ENCODE measurements around the gene TOR1AIP1. TPM values are rescaled to one million over a fixed set of nuclear protein-coding genes. Genes with fewer than 3 reads are reported as not detected.
"Not testable (repeated sequence)": the region's sequence is repeated elsewhere in the genome, so short reads cannot be mapped to it uniquely, and the experiment has no call there.

Gene TOR1AIP1
- total RNA-seq, 1 donor from 2014 or later, result 21.6 TPM

DNA sequence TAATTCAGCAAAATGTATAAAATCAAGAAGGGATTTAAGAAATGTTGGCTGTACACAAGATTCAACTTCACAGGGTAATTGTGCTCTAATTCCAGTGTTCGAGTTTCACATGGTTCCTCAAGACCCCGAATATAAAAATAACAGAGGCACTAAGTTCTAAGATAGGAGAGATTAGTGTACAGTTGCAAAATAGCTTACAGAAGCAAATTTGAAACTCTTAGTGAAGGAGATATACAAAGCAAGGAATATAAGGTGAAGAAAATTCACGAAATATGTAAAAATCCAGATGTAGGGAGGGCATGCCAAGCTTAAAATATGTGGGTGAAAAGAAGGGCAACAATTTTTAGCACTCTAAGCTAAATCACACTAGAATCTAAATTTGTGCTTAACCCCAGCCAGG is 33.9 kb upstream of the TOR1AIP1 start:
- TF ChIP-seq, protein P1, sequence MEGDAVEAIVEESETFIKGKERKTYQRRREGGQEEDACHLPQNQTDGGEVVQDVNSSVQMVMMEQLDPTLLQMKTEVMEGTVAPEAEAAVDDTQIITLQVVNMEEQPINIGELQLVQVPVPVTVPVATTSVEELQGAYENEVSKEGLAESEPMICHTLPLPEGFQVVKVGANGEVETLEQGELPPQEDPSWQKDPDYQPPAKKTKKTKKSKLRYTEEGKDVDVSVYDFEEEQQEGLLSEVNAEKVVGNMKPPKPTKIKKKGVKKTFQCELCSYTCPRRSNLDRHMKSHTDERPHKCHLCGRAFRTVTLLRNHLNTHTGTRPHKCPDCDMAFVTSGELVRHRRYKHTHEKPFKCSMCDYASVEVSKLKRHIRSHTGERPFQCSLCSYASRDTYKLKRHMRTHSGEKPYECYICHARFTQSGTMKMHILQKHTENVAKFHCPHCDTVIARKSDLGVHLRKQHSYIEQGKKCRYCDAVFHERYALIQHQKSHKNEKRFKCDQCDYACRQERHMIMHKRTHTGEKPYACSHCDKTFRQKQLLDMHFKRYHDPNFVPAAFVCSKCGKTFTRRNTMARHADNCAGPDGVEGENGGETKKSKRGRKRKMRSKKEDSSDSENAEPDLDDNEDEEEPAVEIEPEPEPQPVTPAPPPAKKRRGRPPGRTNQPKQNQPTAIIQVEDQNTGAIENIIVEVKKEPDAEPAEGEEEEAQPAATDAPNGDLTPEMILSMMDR (IDR thresholded peaks at IDR 0.05), result no peak
- TF ChIP-seq EZH2 (IDR thresholded peaks at IDR 0.05), result no peak
- TF ChIP-seq EZH2phosphoT487 (IDR thresholded peaks at IDR 0.05), result no peak
- H3K27me3 Mint-ChIP-seq (ENCODE audit: insufficient read depth, low read depth), result no peaks in the 10 kb centered on the region
- no peaks in the 10 kb centered on the region for H3K79me2 ChIP-seq (ENCODE audit: low read depth)
- no peaks in the 10 kb centered on the region for H3K4me1 Mint-ChIP-seq
- no peaks in the 10 kb centered on the region for H3K27me3 ChIP-seq
- no peak overlapping the region for H3K27ac ChIP-seq
- H3K4me3 ChIP-seq, result no peak overlapping the region
- peaks cover 20% of the 10 kb centered on the region for H3K36me3 ChIP-seq
- H3K27ac Mint-ChIP-seq, result no peak overlapping the region
- no peak overlapping the region for H3K4me3 Mint-ChIP-seq
- DNase-seq (ENCODE audit: low spot score), result no peak
- no peaks in the 10 kb centered on the region for H3K9me3 Mint-ChIP-seq
- H3K9me3 ChIP-seq (ENCODE audit: low read depth), result no peaks in the 10 kb centered on the region
- no peaks in the 10 kb centered on the region for H3F3A ChIP-seq (ENCODE audit: low read depth)
- H4K20me1 ChIP-seq (ENCODE audit: low read depth), result no peaks in the 10 kb centered on the region
- no peak overlapping the region for H3K4me2 ChIP-seq
- H3K36me3 Mint-ChIP-seq, result peaks cover 20% of the 10 kb centered on the region
- no peak overlapping the region for H3K9ac ChIP-seq
- no peaks in the 10 kb centered on the region for H3K4me1 ChIP-seq
- no peak overlapping the region for H2AFZ ChIP-seq (replicated peaks)

DNA sequence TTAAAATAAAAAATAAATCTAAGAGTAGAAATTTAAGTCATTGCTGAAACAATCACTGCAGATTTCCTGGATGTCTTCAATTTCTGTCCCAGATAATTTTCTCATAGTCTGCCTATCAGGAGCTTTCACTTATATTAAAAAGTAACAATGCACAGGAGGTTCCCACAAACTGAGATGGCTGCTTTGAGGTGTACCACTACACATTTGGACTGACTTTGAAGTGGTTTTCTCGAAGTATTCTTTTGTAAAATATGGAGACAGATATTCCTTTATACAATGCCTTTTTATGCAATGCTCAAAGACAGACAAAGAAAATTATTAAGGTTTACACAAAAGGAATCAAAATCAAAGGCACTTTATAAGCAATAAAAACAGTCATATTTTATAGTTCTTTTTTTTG is 29.0 kb upstream of the TOR1AIP1 start:
- TF ChIP-seq EZH2 (IDR thresholded peaks at IDR 0.05), result no peak
- TF ChIP-seq EZH2phosphoT487 (IDR thresholded peaks at IDR 0.05), result no peak
- TF ChIP-seq, protein P1 (IDR thresholded peaks at IDR 0.05), result no peak
- no peak overlapping the region for H2AFZ ChIP-seq (replicated peaks)
- H3K9me3 Mint-ChIP-seq, result no peaks in the 10 kb centered on the region
- H3K4me3 Mint-ChIP-seq, result no peak overlapping the region
- no peak overlapping the region for H3K4me3 ChIP-seq
- DNase-seq (ENCODE audit: low spot score), result no peak
- no peaks in the 10 kb centered on the region for H3K4me1 Mint-ChIP-seq
- peaks cover 6% of the 10 kb centered on the region for H3K36me3 ChIP-seq
- H3K9me3 ChIP-seq (ENCODE audit: low read depth), result no peaks in the 10 kb centered on the region
- no peaks in the 10 kb centered on the region for H3K27me3 Mint-ChIP-seq (ENCODE audit: insufficient read depth, low read depth)
- no peaks in the 10 kb centered on the region for H3K79me2 ChIP-seq (ENCODE audit: low read depth)
- no peaks in the 10 kb centered on the region for H3K27me3 ChIP-seq
- H3K36me3 Mint-ChIP-seq, result peaks cover 19% of the 10 kb centered on the region
- no peaks in the 10 kb centered on the region for H3K4me1 ChIP-seq
- no peak overlapping the region for H3K27ac ChIP-seq
- no peak overlapping the region for H3K9ac ChIP-seq
- no peaks in the 10 kb centered on the region for H3F3A ChIP-seq (ENCODE audit: low read depth)
- H3K27ac Mint-ChIP-seq, result no peak overlapping the region
- no peaks in the 10 kb centered on the region for H4K20me1 ChIP-seq (ENCODE audit: low read depth)
- no peak overlapping the region for H3K4me2 ChIP-seq

DNA sequence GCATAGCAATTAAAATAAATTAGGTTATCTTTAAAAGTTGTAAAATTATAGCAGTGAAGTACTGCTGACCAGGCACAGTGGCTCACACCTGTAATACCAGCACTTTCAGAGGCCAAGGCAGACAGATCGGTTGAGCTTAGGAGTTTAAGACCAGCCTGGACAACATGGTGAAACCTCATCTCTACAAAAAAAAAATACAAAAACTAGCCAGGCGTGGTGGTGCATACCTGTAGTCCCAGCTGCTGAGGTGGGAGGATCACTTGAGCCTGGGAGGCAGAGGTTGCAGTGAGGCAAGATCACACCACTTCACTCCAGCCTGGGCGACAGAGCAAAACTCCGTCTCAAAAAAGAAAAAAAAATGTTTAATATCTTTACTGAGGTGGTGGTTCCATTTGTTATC is 26.3 kb upstream of the TOR1AIP1 start:
- peaks cover 12% of the 10 kb centered on the region for H3K4me1 Mint-ChIP-seq
- H2AFZ ChIP-seq (replicated peaks); H3K27ac Mint-ChIP-seq; H3K27ac ChIP-seq; DNase-seq (ENCODE audit: low spot score); H3K9me3 Mint-ChIP-seq; H3K4me2 ChIP-seq; H3K27me3 ChIP-seq; H3K79me2 ChIP-seq (ENCODE audit: low read depth); H3K27me3 Mint-ChIP-seq (ENCODE audit: insufficient read depth, low read depth); H3K4me3 ChIP-seq; H3K9ac ChIP-seq; H3K36me3 ChIP-seq; H4K20me1 ChIP-seq (ENCODE audit: low read depth); H3F3A ChIP-seq (ENCODE audit: low read depth); H3K9me3 ChIP-seq (ENCODE audit: low read depth); H3K4me1 ChIP-seq; H3K4me3 Mint-ChIP-seq: not testable (repeated sequence)
- peaks cover 13% of the 10 kb centered on the region for H3K36me3 Mint-ChIP-seq

DNA sequence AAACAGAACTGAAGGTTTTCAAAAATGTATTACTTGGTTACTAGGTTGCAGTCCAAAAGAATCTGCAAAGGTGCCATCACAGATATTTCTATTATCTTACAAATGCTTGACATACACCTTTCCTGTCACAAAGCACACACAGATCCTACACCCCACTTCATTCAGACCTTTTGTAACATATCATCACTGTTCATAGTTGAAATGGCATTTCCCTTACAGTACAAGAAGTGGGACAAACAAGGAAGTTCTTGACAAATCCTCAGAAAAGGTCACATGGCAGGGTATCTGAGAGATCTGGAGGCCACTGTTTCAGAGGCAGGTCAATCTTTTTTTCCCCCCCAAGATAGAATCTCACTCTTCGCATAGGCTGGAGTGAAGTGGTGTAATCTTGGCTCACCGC is 25.8 kb upstream of the TOR1AIP1 start:
- Mint-ChIP-seq H3K27ac (no peak overlapping the region), H3K4me1 (peaks cover 14% of the 10 kb centered on the region), H3K4me3 (no peak overlapping the region), H3K27me3 (ENCODE audit: insufficient read depth, low read depth) (no peaks in the 10 kb centered on the region), H3K36me3 (peaks cover 10% of the 10 kb centered on the region), H3K9me3 (no peaks in the 10 kb centered on the region)
- H3K79me2 ChIP-seq (ENCODE audit: low read depth), result no peaks in the 10 kb centered on the region
- no peaks in the 10 kb centered on the region for H3K27me3 ChIP-seq
- no peaks in the 10 kb centered on the region for H3K9me3 ChIP-seq (ENCODE audit: low read depth)
- TF ChIP-seq, protein P1 (IDR thresholded peaks at IDR 0.05), result no peak
- TF ChIP-seq EZH2 (IDR thresholded peaks at IDR 0.05) (no peak), EZH2phosphoT487 (IDR thresholded peaks at IDR 0.05) (no peak)
- H3K36me3 ChIP-seq, result no peaks in the 10 kb centered on the region
- no peak overlapping the region for H3K4me3 ChIP-seq
- no peaks in the 10 kb centered on the region for H3F3A ChIP-seq (ENCODE audit: low read depth)
- peaks cover 7% of the 10 kb centered on the region for H4K20me1 ChIP-seq (ENCODE audit: low read depth)
- no peak for DNase-seq (ENCODE audit: low spot score)
- no peak overlapping the region for H3K9ac ChIP-seq
- peaks cover 6% of the 10 kb centered on the region for H3K4me1 ChIP-seq
- H3K4me2 ChIP-seq, result no peak overlapping the region
- H3K27ac ChIP-seq, result no peak overlapping the region
- H2AFZ ChIP-seq (replicated peaks), result no peak overlapping the region
